HCT116 (cell line): Measurements from ENCODE around the gene ATP6V1E1. TPM values are rescaled to one million over a fixed set of nuclear protein-coding genes. Genes with fewer than 3 reads are reported as not detected.

Experiments used
- ATAC-seq: fragments of 200-7000 bp; cut with Tn5 transposase; 2 replicates; pipeline ENCODE4 v1.9.1; 2020; ENCODE audit warnings: mild to moderate bottlenecking, moderate library complexity
- BruUV-seq: library from RNA; stranded (reverse); fragments of 400-500 nt; replicated peaks from 2 replicates; lab custom pipeline; 2021; lab: Mats Ljungman, UMichigan
- CTCF ChIA-PET: fragments of 300-600 bp; sonication (Branson Sonifier 250); formaldehyde crosslinking; loops from one replicate; lab custom pipeline; 2021; ENCODE audit warnings: antibody characterized with exemption; lab: Charles Lee
- POLR2A ChIA-PET: fragments of 300-600, 350-600 bp; sonication (Branson Sonifier 250); formaldehyde crosslinking; loops from one replicate; lab custom pipeline; 2021; ENCODE audit warnings: antibody characterized with exemption; lab: Charles Lee
- RAD21 ChIA-PET, 2 experiments: fragments of 300-600 bp; sonication (Branson Sonifier 250); formaldehyde crosslinking; loops; one replicate each; lab custom pipeline; 2023; ENCODE audit warnings: low total read pairs in 2 of 2; ENCODE audit not compliant: uncharacterized antibody in 2 of 2, unreplicated experiment in 2 of 2, low non-redundant PET in 1 of 2; lab: Charles Lee
- DNase-seq: peaks from one replicate; pipeline ENCODE4 v3.0.0-alpha.2; 2010; ENCODE audit warnings: low read depth, low spot score
- H2AFZ ChIP-seq: fragments of 200-600 bp; shearing (Covaris generic), sonication (generic); 2 replicates; pipeline ENCODE4 v1.6.1; 2017; ENCODE audit warnings: low read depth, mixed run types, mixed read lengths, antibody characterized with exemption, low read length; ENCODE audit not compliant: poor library complexity, severe bottlenecking
- H3K27ac ChIP-seq: 2 replicates; pipeline ENCODE4 v1.5.1; 2012; ENCODE audit warnings: low read depth, low read length
- H3K27me3 ChIP-seq: fragments of 200-600 bp; sonication (generic); 2 replicates; pipeline ENCODE4 v1.6.1; 2016; ENCODE audit warnings: mixed run types, low read length, mixed read lengths; ENCODE audit not compliant: insufficient read depth
- H3K36me3 ChIP-seq, 2 experiments: fragments of 200-500 bp in 1 of 2; fragments of 200-600 bp in 1 of 2; sonication (Bioruptor generic) in 1 of 2; sonication (generic) in 1 of 2; 2 replicates each; pipeline versions ENCODE4 v1.5.1 to v1.6.1; 2014 to 2016; ENCODE audit warnings: low read length in 2 of 2, inconsistent platforms in 1 of 2, mixed read lengths in 1 of 2, mixed run types in 1 of 2; ENCODE audit not compliant: insufficient read depth in 2 of 2, control insufficient read depth in 1 of 2
- H3K4me1 ChIP-seq, 2 experiments: fragments of 200-600 bp in 1 of 2; sonication (generic) in 1 of 2; 2 replicates each; pipeline versions ENCODE4 v1.5.1 to v1.6.1; 2012 to 2017; ENCODE audit warnings: low read length in 2 of 2, inconsistent platforms in 1 of 2, mild to moderate bottlenecking in 1 of 2, mixed read lengths in 1 of 2, mixed run types in 1 of 2, moderate library complexity in 1 of 2; ENCODE audit not compliant: insufficient read depth in 2 of 2, control insufficient read depth in 1 of 2
- H3K4me2 ChIP-seq: fragments of 200-600 bp; sonication (generic); 2 replicates; pipeline ENCODE4 v1.6.1; 2017; ENCODE audit warnings: mixed run types, low read length, mixed read lengths
- H3K4me3 ChIP-seq, 2 experiments: fragments of 200-600 bp in 1 of 2; sonication (generic) in 1 of 2; replicated peaks in 1 of 2; 2 replicates each; pipeline ENCODE4 v1.5.1; 2011 to 2016; ENCODE audit warnings: low read length in 2 of 2, control low read depth in 1 of 2, low read depth in 1 of 2, mild to moderate bottlenecking in 1 of 2, mixed read lengths in 1 of 2, mixed run types in 1 of 2
- H3K79me2 ChIP-seq: fragments of 200-600 bp; sonication (generic); 2 replicates; pipeline ENCODE4 v1.6.1; 2017; ENCODE audit warnings: mild to moderate bottlenecking, mixed run types, low read length, moderate library complexity, mixed read lengths; ENCODE audit not compliant: insufficient read depth
- H3K9ac ChIP-seq: fragments of 200-600 bp; sonication (generic); 2 replicates; pipeline ENCODE4 v1.6.1; 2016; ENCODE audit warnings: low read length, mixed read lengths
- H3K9me2 ChIP-seq: fragments of 200-600 bp; sonication (generic), shearing (Covaris generic); 2 replicates; pipeline ENCODE4 v1.6.1; 2017; ENCODE audit warnings: mixed run types, mild to moderate bottlenecking, moderate library complexity; ENCODE audit not compliant: insufficient read depth
- H3K9me3 ChIP-seq, 2 experiments: fragments of 200-500 bp in 1 of 2; fragments of 200-600 bp in 1 of 2; sonication (Bioruptor generic) in 1 of 2; sonication (generic) in 1 of 2; 2 replicates each; pipeline ENCODE4 v1.6.1; 2014 to 2017; ENCODE audit warnings: low read length in 2 of 2, mixed read lengths in 2 of 2, inconsistent platforms in 1 of 2, low read depth in 1 of 2, mild to moderate bottlenecking in 1 of 2, mixed run types in 1 of 2, moderate library complexity in 1 of 2; ENCODE audit not compliant: control insufficient read depth in 1 of 2, insufficient read depth in 1 of 2
- H4K20me1 ChIP-seq: fragments of 200-600 bp; sonication (generic), shearing (Covaris generic); 2 replicates; pipeline ENCODE4 v1.6.1; 2017; ENCODE audit warnings: mixed run types, mild to moderate bottlenecking, moderate library complexity; ENCODE audit not compliant: insufficient read depth
- ATF3 ChIP-seq: IDR thresholded peaks from 2 replicates; pipeline ENCODE4 v1.6.1; 2012
- CBX3 ChIP-seq: IDR thresholded peaks from 2 replicates; pipeline ENCODE4 v1.6.1; 2012; ENCODE audit warnings: low read depth
- CTCF ChIP-seq, 3 experiments: fragments of 200-600 bp in 1 of 3; sonication (generic) in 1 of 3; IDR thresholded peaks in 2 of 3; conservative IDR thresholded peaks in 1 of 3; 2 replicates each; pipeline ENCODE4 v1.5.1; 2012 to 2017; ENCODE audit warnings: low read depth in 2 of 3, low read length in 2 of 3, antibody characterized with exemption in 1 of 3, borderline replicate concordance in 1 of 3, control low read depth in 1 of 3, mild to moderate bottlenecking in 1 of 3, mixed read lengths in 1 of 3, mixed run types in 1 of 3, moderate library complexity in 1 of 3; ENCODE audit not compliant: insufficient read depth in 1 of 3
- EGR1 ChIP-seq: IDR thresholded peaks from 2 replicates; pipeline ENCODE4 v1.6.1; 2012; ENCODE audit warnings: low read depth
- ELF1 ChIP-seq: IDR thresholded peaks from 2 replicates; pipeline ENCODE4 v1.6.1; 2012; ENCODE audit warnings: low read depth, borderline replicate concordance
- EZH2 ChIP-seq: fragments of 200-600 bp; sonication (generic); IDR thresholded peaks from 2 replicates; pipeline ENCODE4 v1.6.1; 2017; ENCODE audit warnings: antibody characterized with exemption, mixed run types
- EZH2phosphoT487 ChIP-seq: fragments of 200-600 bp; IDR thresholded peaks from 2 replicates; pipeline ENCODE4 v1.6.1; 2018; ENCODE audit warnings: antibody characterized with exemption, borderline replicate concordance
- FOSL1 ChIP-seq: IDR thresholded peaks from 2 replicates; pipeline ENCODE4 v1.6.1; 2012; ENCODE audit warnings: low read depth
- MAX ChIP-seq: IDR thresholded peaks from 2 replicates; pipeline ENCODE4 v1.6.1; 2012
- POLR2A ChIP-seq: IDR thresholded peaks from 2 replicates; pipeline ENCODE4 v1.7.0; 2011; ENCODE audit warnings: borderline replicate concordance; ENCODE audit not compliant: insufficient read depth, insufficient read length; ENCODE audit errors: extremely low read depth
- RAD21 ChIP-seq: IDR thresholded peaks from 2 replicates; pipeline ENCODE4 v1.6.1; 2012; ENCODE audit warnings: low read depth, mild to moderate bottlenecking
- REST ChIP-seq: IDR thresholded peaks from 2 replicates; pipeline ENCODE4 v1.6.1; 2012; ENCODE audit warnings: low read depth
- SIN3A ChIP-seq: IDR thresholded peaks from 2 replicates; pipeline ENCODE4 v1.6.1; 2012; ENCODE audit warnings: low read depth
- SP1 ChIP-seq: IDR thresholded peaks from 2 replicates; pipeline ENCODE4 v1.6.1; 2012; ENCODE audit warnings: low read depth
- SRF ChIP-seq: IDR thresholded peaks from 2 replicates; pipeline ENCODE4 v1.6.1; 2012; ENCODE audit warnings: low read depth
- TCF7L2 ChIP-seq: IDR thresholded peaks from 2 replicates; pipeline ENCODE4 v1.7.0; 2011; ENCODE audit warnings: borderline replicate concordance, inconsistent platforms; ENCODE audit not compliant: insufficient read depth, insufficient read length; ENCODE audit errors: extremely low read depth
- YY1 ChIP-seq: IDR thresholded peaks from 2 replicates; pipeline ENCODE4 v1.6.1; 2011; ENCODE audit warnings: low read length, low read depth, moderate library complexity, mild to moderate bottlenecking; ENCODE audit not compliant: insufficient replicate concordance; ENCODE audit errors: extremely low read depth
- ZFX ChIP-seq: fragments of 450-650 bp; IDR thresholded peaks from 2 replicates; pipeline ENCODE4 v1.6.1; 2017
- ZNF274 ChIP-seq: fragments of 200-500 bp; sonication (Bioruptor generic); IDR thresholded peaks from 2 replicates; pipeline ENCODE4 v1.6.1; 2014; ENCODE audit warnings: mild to moderate bottlenecking, low read depth, low read length, inconsistent platforms
- intact Hi-C: fragments of 100-400 bp; cut with micrococcal nuclease; formaldehyde crosslinking; loops from 2 replicates; pipeline ENCODE4 v1.10.0; 2022
- total RNA-seq: library from RNA; stranded (reverse); gene quantifications from one replicate; pipeline ENCODE4 v1.2.1, GENCODE V29; 2021; ENCODE audit not compliant: unreplicated experiment

Gene ATP6V1E1
- total RNA-seq, 1 experiment from 2014 or later, result 107 TPM

GRCh38 chr22:17601031-17601430, 27.5 kb downstream of the ATP6V1E1 start:
- Histone ChIP-seq H3K4me3 (no peak overlapping the region), H3K9me3 (no peaks in the 10 kb centered on the region), H2AFZ (no peak overlapping the region), H3K4me2 (no peak overlapping the region), H3K27me3 (no peaks in the 10 kb centered on the region), H3K36me3 (peaks cover 23 to 26% of the 10 kb centered on the region in 2 experiments; a peak in 3 of 4 replicates), H3K79me2 (peaks cover 16% of the 10 kb centered on the region), H3K9me2 (no peaks in the 10 kb centered on the region), H3K4me1 (no peaks in the 10 kb centered on the region), H3K27ac (no peak overlapping the region), H3K9ac (no peak overlapping the region), H4K20me1 (no peaks in the 10 kb centered on the region)
- ATAC-seq, result no peak
- ChIA-PET RAD21 (no interaction called here), CTCF (no interaction called here), POLR2A (no interaction called here)
- intact Hi-C loops, result loop anchor here (10.0 kb wide), 1 partner anchor 84 kb away; no protein-coding TSS in a partner anchor
- DNase-seq, result no peak
- TF ChIP-seq ZFX (no peak), YY1 (no peak), TCF7L2 (no peak), SP1 (no peak), REST (no peak), SIN3A (no peak), ZNF274 (no peak), EGR1 (no peak), EZH2 (no peak), CTCF (IDR thresholded peaks at IDR 0.05 in 2 of 3, conservative IDR thresholded peaks at IDR 0.05 in 1 of 3; ENCODE audit: borderline replicate concordance in 1 of 3, insufficient read depth in 1 of 3, low read depth in 2 of 3, low read length in 2 of 3) (no peak), MAX (no peak), ATF3 (no peak), SRF (no peak), ELF1 (no peak), RAD21 (no peak), EZH2phosphoT487 (no peak), CBX3 (no peak), FOSL1 (no peak), POLR2A (no peak)
- BruUV-seq, result no TSS peak
